HAP-1 (cell line): ENCODE data around the gene TNFRSF19.

Experiments used
- DNase-seq, 2 experiments: peaks; one replicate each; pipeline ENCODE4 v3.0.0-alpha.2; 2016 to 2020; ENCODE audit warnings: low spot score in 2 of 2
- H3K27me3 ChIP-seq: fragments of 250-450 bp; sonication (Bioruptor Pico); 2 replicates; pipeline ENCODE4 v1.5.1; 2020; ENCODE audit warnings: low read depth, mild to moderate bottlenecking, moderate library complexity
- H3K36me3 ChIP-seq: fragments of 250-450 bp; sonication (Bioruptor Pico); replicated peaks from 2 replicates; pipeline ENCODE4 v1.5.1; 2020; ENCODE audit warnings: mild to moderate bottlenecking
- H3K4me1 ChIP-seq: fragments of 250-450 bp; sonication (Bioruptor Pico); 2 replicates; pipeline ENCODE4 v1.5.1; 2020; ENCODE audit warnings: mild to moderate bottlenecking
- H3K4me3 ChIP-seq: fragments of 250-450 bp; sonication (Bioruptor Pico); 2 replicates; pipeline ENCODE4 v1.5.1; 2020; ENCODE audit warnings: mild to moderate bottlenecking, moderate library complexity
- H3K9me3 ChIP-seq: fragments of 250-450 bp; sonication (Bioruptor Pico); 2 replicates; pipeline ENCODE4 v1.5.1; 2020; ENCODE audit warnings: mild to moderate bottlenecking, moderate library complexity
- in situ Hi-C: fragments of 300-500 bp; cut with MboI; formaldehyde crosslinking; loops from 3 replicates; pipeline ENCODE4 v1.14.3; 2020; ENCODE audit warnings: low sequenced_read_pairs, inconsistent platforms, mixed read lengths

The TNFRSF19 gene

GRCh38 chr13:23645851-23646250 is 75.6 kb downstream of the TNFRSF19 start:
- H3K27me3 ChIP-seq, result no peaks in the 10 kb centered on the region
- no peak overlapping the region for H3K4me3 ChIP-seq
- H3K4me1 ChIP-seq, result peaks cover 2% of the 10 kb centered on the region; the same call in 1 of the 2 replicates
- in situ Hi-C loops, result no loop called here
- no peaks in the 10 kb centered on the region for H3K9me3 ChIP-seq
- no peak for DNase-seq
- H3K36me3 ChIP-seq, result no peaks in the 10 kb centered on the region

DNA sequence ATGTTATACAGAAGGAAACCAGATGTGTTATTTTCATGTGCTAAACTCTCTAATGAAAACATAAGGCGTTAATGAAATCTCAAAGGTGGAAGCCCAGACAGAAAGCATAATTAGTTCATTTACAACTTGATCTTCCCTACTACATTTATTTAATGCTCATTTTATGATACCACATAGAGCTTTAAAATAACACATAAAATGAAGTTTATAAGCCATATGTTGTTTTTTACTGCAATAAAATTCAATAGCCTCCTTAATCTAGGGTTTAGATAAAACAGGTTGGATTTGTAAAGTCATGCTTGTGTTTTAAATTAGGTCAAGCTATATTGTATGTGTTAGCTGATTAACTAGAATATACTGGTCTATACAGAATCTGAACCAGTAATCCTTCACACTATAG is 81.2 kb downstream of the TNFRSF19 start:
- Histone ChIP-seq H3K27me3 (no peaks in the 10 kb centered on the region), H3K4me3 (no peak overlapping the region), H3K9me3 (no peaks in the 10 kb centered on the region), H3K36me3 (no peaks in the 10 kb centered on the region), H3K4me1 (no peaks in the 10 kb centered on the region)
- in situ Hi-C loops, result no loop called here
- no peak for DNase-seq

DNA sequence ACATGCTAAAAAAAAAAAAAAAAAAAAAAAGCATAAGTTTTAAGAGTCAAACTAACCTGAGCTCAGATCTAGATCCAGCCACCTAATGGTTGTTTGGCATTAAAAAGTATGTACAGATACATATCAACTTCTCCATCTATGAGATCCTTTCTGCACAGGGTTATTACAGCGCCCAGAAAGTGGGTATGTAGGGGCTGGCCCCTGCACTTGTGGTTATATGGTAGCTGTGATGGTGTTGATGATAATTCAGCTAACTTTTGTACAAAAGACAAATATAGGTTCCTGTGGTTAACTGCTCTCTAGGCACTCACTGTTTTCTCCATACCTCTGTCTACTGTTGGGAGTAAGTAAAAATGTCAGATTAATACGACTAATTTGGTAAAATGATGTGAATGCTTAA is 81.7 kb downstream of the TNFRSF19 start:
- in situ Hi-C loops, result no loop called here
- H3K36me3 ChIP-seq, result no peaks in the 10 kb centered on the region
- no peaks in the 10 kb centered on the region for H3K9me3 ChIP-seq
- no peak overlapping the region for H3K4me3 ChIP-seq
- DNase-seq, result no peak
- H3K4me1 ChIP-seq, result peaks cover 4% of the 10 kb centered on the region
- no peaks in the 10 kb centered on the region for H3K27me3 ChIP-seq

DNA sequence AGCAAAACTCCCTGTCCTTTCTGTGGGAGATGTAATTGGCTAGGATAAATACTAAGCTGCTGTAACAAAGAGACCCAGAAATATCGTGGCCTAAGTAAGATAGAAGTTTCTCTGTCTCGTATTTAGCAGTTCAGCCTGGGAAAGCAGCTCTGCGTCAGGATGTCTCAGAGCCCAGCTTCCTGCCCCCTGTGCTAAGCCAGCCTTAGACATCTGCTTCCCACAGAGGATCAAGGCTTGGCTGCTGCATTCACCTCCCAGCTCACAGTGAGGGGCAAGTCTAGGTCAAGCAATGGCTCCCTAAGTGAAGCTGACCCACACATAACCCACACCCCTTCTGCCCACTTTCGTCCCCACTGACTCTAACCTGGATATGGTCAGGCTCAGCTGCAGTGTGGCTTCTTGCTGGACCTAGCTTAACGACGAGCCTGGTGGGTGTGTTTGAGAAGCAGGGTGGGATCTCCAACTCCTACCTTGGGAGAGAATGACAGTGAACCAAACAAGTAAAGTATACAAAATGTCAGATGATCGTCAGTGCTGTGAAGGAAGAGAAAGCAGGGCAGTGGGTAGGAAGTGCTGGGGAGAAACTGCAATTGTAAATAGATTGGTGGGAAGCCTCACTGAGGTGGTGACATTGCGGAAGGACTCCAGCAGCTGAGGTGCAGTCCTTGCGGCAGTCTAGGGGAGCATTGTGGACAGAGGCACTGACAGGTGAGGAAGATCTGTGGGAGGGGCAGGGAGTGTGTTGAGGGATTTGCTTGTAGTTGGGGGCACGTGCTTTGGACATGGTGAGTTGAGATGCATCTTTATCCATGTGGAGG is 82.9 kb downstream of the TNFRSF19 start:
- in situ Hi-C loops, result no loop called here
- no peak for DNase-seq
- no peaks in the 10 kb centered on the region for H3K9me3 ChIP-seq
- H3K27me3 ChIP-seq, result no peaks in the 10 kb centered on the region
- H3K4me1 ChIP-seq, result peaks cover 5% of the 10 kb centered on the region
- H3K36me3 ChIP-seq, result no peaks in the 10 kb centered on the region
- H3K4me3 ChIP-seq, result no peak overlapping the region

GRCh38 chr13:23654111-23655110 is 84.2 kb downstream of the TNFRSF19 start:
- peaks cover 5% of the 10 kb centered on the region for H3K4me1 ChIP-seq
- in situ Hi-C loops, result no loop called here
- H3K4me3 ChIP-seq, result no peak overlapping the region
- no peaks in the 10 kb centered on the region for H3K36me3 ChIP-seq
- no peak for DNase-seq
- H3K9me3 ChIP-seq, result no peaks in the 10 kb centered on the region
- H3K27me3 ChIP-seq, result no peaks in the 10 kb centered on the region

DNA sequence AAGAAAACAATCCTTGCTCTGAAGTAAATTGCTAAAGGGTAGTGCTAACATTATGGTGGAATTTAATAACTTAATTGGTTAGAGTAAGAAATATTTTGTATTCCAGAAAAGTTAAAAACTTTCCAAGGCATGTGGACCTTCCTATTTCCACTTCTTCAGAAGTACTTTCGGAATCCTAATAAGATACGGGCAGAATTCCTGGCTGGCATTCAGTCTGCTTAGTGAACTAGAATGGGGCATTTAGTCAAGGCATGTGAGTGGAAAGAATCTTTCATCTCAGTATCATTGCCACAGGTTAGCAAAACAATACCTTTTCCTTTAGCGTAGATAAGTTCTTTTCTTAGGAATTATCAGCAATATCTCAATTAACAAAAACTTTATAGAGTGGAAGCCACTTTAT is 85.1 kb downstream of the TNFRSF19 start:
- Histone ChIP-seq H3K36me3 (no peaks in the 10 kb centered on the region), H3K4me3 (no peak overlapping the region), H3K27me3 (no peaks in the 10 kb centered on the region), H3K4me1 (peaks cover 5% of the 10 kb centered on the region), H3K9me3 (no peaks in the 10 kb centered on the region)
- DNase-seq, result no peak
- in situ Hi-C loops, result no loop called here

- Histone ChIP-seq H3K4me3 (no peak overlapping the region), H3K9me3 (no peaks in the 10 kb centered on the region), H3K4me1 (peaks cover 5% of the 10 kb centered on the region), H3K36me3 (no peaks in the 10 kb centered on the region), H3K27me3 (no peaks in the 10 kb centered on the region)
- in situ Hi-C loops, result no loop called here
- DNase-seq, result peak; percentile 10 to 33
Measured at GRCh38 chr13:23656637-23657371, 86.6 kb downstream of the TNFRSF19 start.

GRCh38 chr13:23658929-23659541 is 88.8 kb downstream of the TNFRSF19 start:
- DNase-seq, result no peak
- Histone ChIP-seq H3K9me3 (no peaks in the 10 kb centered on the region), H3K4me3 (no peak overlapping the region), H3K27me3 (no peaks in the 10 kb centered on the region), H3K4me1 (peaks cover 5% of the 10 kb centered on the region), H3K36me3 (no peaks in the 10 kb centered on the region)
- in situ Hi-C loops, result no loop called here

- Histone ChIP-seq H3K4me1 (peaks cover 5% of the 10 kb centered on the region), H3K4me3 (no peak overlapping the region), H3K9me3 (no peaks in the 10 kb centered on the region), H3K27me3 (no peaks in the 10 kb centered on the region), H3K36me3 (no peaks in the 10 kb centered on the region)
- in situ Hi-C loops, result no loop called here
- no peak for DNase-seq
Measured at GRCh38 chr13:23660249-23660648, 90.0 kb downstream of the TNFRSF19 start.

GRCh38 chr13:23666582-23666981 is 96.4 kb downstream of the TNFRSF19 start:
- Histone ChIP-seq H3K4me1 (no peaks in the 10 kb centered on the region), H3K9me3 (no peaks in the 10 kb centered on the region), H3K36me3 (no peaks in the 10 kb centered on the region), H3K27me3 (no peaks in the 10 kb centered on the region), H3K4me3 (no peak overlapping the region)
- in situ Hi-C loops, result no loop called here
- DNase-seq, result no peak

GRCh38 chr13:23667750-23668149 is 97.5 kb downstream of the TNFRSF19 start:
- no peaks in the 10 kb centered on the region for H3K9me3 ChIP-seq
- H3K4me1 ChIP-seq, result peaks cover 3% of the 10 kb centered on the region; the same call in 1 of the 2 replicates
- H3K36me3 ChIP-seq, result no peaks in the 10 kb centered on the region
- H3K4me3 ChIP-seq, result no peak overlapping the region
- no peak for DNase-seq
- H3K27me3 ChIP-seq, result no peaks in the 10 kb centered on the region
- in situ Hi-C loops, result no loop called here

DNA sequence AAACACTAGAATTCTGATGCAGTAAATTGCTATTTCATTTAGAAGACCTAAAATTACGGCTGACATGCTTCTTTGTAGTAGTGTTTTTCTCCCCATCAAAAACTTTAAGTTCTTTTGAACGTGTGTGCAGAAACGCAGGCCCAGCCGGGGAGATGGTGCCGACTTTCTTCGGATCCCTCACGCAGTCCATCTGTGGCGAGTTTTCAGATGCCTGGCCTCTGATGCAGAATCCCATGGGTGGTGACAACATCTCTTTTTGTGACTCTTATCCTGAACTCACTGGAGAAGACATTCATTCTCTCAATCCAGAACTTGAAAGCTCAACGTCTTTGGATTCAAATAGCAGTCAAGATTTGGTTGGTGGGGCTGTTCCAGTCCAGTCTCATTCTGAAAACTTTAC is 98.3 kb downstream of the TNFRSF19 start:
- Histone ChIP-seq H3K9me3 (no peaks in the 10 kb centered on the region), H3K36me3 (no peaks in the 10 kb centered on the region), H3K4me1 (peaks cover 11% of the 10 kb centered on the region), H3K27me3 (no peaks in the 10 kb centered on the region), H3K4me3 (no peak overlapping the region)
- DNase-seq, result no peak
- in situ Hi-C loops, result no loop called here

GRCh38 chr13:23670793-23671192 is 100.6 kb downstream of the TNFRSF19 start:
- in situ Hi-C loops, result no loop called here
- Histone ChIP-seq H3K4me1 (peaks cover 31% of the 10 kb centered on the region), H3K9me3 (no peaks in the 10 kb centered on the region), H3K27me3 (no peaks in the 10 kb centered on the region), H3K4me3 (no peak overlapping the region), H3K36me3 (no peaks in the 10 kb centered on the region)
- no peak for DNase-seq
